PC-9 (cell line): ENCODE data around the gene BST2. TPM values are rescaled to one million over a fixed set of nuclear protein-coding genes. Genes with fewer than 3 reads are reported as not detected.

ENCODE experiments used
- BruUV-seq: library from RNA; stranded (reverse); fragments of 400-500 nt; replicated peaks from 2 replicates; lab custom pipeline; 2021; lab: Mats Ljungman, UMichigan
- CTCF ChIA-PET: fragments of 300-600 bp; sonication (Branson Sonifier 250); formaldehyde crosslinking; loops from one replicate; lab custom pipeline; 2022; ENCODE audit warnings: antibody characterized with exemption; lab: Charles Lee
- POLR2A ChIA-PET: fragments of 300-600 bp; sonication (Branson Sonifier 250); formaldehyde crosslinking; loops from one replicate; lab custom pipeline; 2022; ENCODE audit warnings: antibody characterized with exemption; ENCODE audit not compliant: unreplicated experiment; lab: Charles Lee
- DNase-seq, 2 experiments: peaks; one replicate each; pipeline versions ENCODE4 v3.0.0 to v3.0.0-alpha.2; 2015 to 2022; ENCODE audit warnings: mixed read lengths in 1 of 2
- H2AFZ ChIP-seq: fragments of 200-600 bp; sonication (generic); 2 replicates; pipeline ENCODE4 v1.8.1; 2017; ENCODE audit warnings: antibody characterized with exemption
- H3F3A ChIP-seq: fragments of 200-600 bp; sonication (generic); 2 replicates; pipeline ENCODE4 v1.8.1; 2017; ENCODE audit warnings: antibody characterized with exemption, mild to moderate bottlenecking, low read depth; ENCODE audit not compliant: insufficient read depth
- H3K27ac ChIP-seq: fragments of 200-600 bp; sonication (generic); 2 replicates; pipeline ENCODE4 v1.6.1; 2016; ENCODE audit warnings: mixed run types
- H3K27me3 ChIP-seq: fragments of 200-600 bp; sonication (generic); 2 replicates; pipeline ENCODE4 v1.6.1; 2016; ENCODE audit warnings: low read depth, mixed run types; ENCODE audit not compliant: insufficient read depth
- H3K36me3 ChIP-seq: fragments of 200-600 bp; sonication (generic); 2 replicates; pipeline ENCODE4 v1.6.1; 2016; ENCODE audit warnings: low read depth, mixed run types
- H3K4me1 ChIP-seq: fragments of 200-600 bp; sonication (generic); replicated peaks from 2 replicates; pipeline ENCODE4 v1.6.1; 2016; ENCODE audit warnings: mixed run types; ENCODE audit not compliant: insufficient read depth
- H3K4me2 ChIP-seq: fragments of 200-600 bp; sonication (generic); 2 replicates; pipeline ENCODE4 v1.6.1; 2017; ENCODE audit warnings: mixed run types
- H3K4me3 ChIP-seq: fragments of 200-600 bp; sonication (generic); 2 replicates; pipeline ENCODE4 v1.6.1; 2016; ENCODE audit warnings: mixed run types
- H3K79me2 ChIP-seq: fragments of 200-600 bp; sonication (generic); 2 replicates; pipeline ENCODE4 v1.6.1; 2017; ENCODE audit warnings: low read depth, mixed run types
- H3K9me2 ChIP-seq: fragments of 200-600 bp; sonication (generic); 2 replicates; pipeline ENCODE4 v1.8.1; 2017; ENCODE audit warnings: mild to moderate bottlenecking; ENCODE audit not compliant: insufficient read depth
- H3K9me3 ChIP-seq: fragments of 200-600 bp; sonication (generic); 2 replicates; pipeline ENCODE4 v1.8.1; 2016; ENCODE audit warnings: low read depth; ENCODE audit not compliant: insufficient read depth
- H4K20me1 ChIP-seq: fragments of 200-600 bp; sonication (generic); 2 replicates; pipeline ENCODE4 v1.8.1; 2017; ENCODE audit not compliant: insufficient read depth
- CTCF ChIP-seq: fragments of 200-600 bp; sonication (generic); conservative IDR thresholded peaks from 2 replicates; pipeline ENCODE4 v1.6.1; 2017; ENCODE audit warnings: mixed run types, antibody characterized with exemption, mild to moderate bottlenecking, moderate library complexity
- EZH2 ChIP-seq: fragments of 200-600 bp; sonication (generic); IDR thresholded peaks from 2 replicates; pipeline ENCODE4 v1.8.0; 2017; ENCODE audit warnings: antibody characterized with exemption, low read depth
- intact Hi-C: fragments of 100-400 bp; cut with micrococcal nuclease; formaldehyde crosslinking; loops from one replicate; pipeline ENCODE4 v1.10.0; 2022; ENCODE audit not compliant: unreplicated experiment
- total RNA-seq: library from RNA; stranded (reverse); gene quantifications from 2 replicates; pipeline ENCODE4 v1.2.3, GENCODE V29; 2021

BST2 gene
- total RNA-seq, 1 experiment from 2014 or later, result 2.7 TPM

GRCh38 chr19:17414097-17414496 is 8.7 kb upstream of the BST2 start:
- Histone ChIP-seq H3K79me2 (no peaks in the 10 kb centered on the region), H3K4me2 (no peak overlapping the region), H3K9me3 (no peaks in the 10 kb centered on the region), H3K27me3 (no peaks in the 10 kb centered on the region), H4K20me1 (no peaks in the 10 kb centered on the region), H3K4me3 (no peak overlapping the region), H3F3A (peaks cover 14% of the 10 kb centered on the region; the same call in 1 of the 2 replicates), H3K36me3 (no peaks in the 10 kb centered on the region), H2AFZ (no peak overlapping the region), H3K27ac (no peak overlapping the region), H3K4me1 (peaks cover 6% of the 10 kb centered on the region), H3K9me2 (no peaks in the 10 kb centered on the region)
- BruUV-seq, result no TSS peak
- ChIA-PET CTCF (no interaction called here), POLR2A (no interaction called here)
- no peak for DNase-seq
- intact Hi-C loops, result no loop called here
- no peak for TF ChIP-seq EZH2
- no peak for TF ChIP-seq CTCF

GRCh38 chr19:17411801-17412200 is 6.4 kb upstream of the BST2 start:
- no TSS peak for BruUV-seq
- Histone ChIP-seq H3K79me2 (no peaks in the 10 kb centered on the region), H2AFZ (no peak overlapping the region), H4K20me1 (no peaks in the 10 kb centered on the region), H3K27ac (no peak overlapping the region), H3K27me3 (no peaks in the 10 kb centered on the region), H3F3A (peaks cover 5% of the 10 kb centered on the region; the same call in 1 of the 2 replicates), H3K4me1 (no peaks in the 10 kb centered on the region; the same call in 1 of the 2 replicates), H3K9me3 (no peaks in the 10 kb centered on the region), H3K36me3 (no peaks in the 10 kb centered on the region), H3K9me2 (no peaks in the 10 kb centered on the region), H3K4me3 (no peak overlapping the region), H3K4me2 (no peak overlapping the region)
- no peak for DNase-seq
- ChIA-PET POLR2A (interaction anchor here (0.6 kb wide), 2 partner anchors 17 to 105 kb away, joined by 5 to 21 read pairs; no protein-coding TSS in a partner anchor), CTCF (interaction anchor here (0.7 kb wide), 1 partner anchor 749 kb away, joined by 4 read pairs; no protein-coding TSS in a partner anchor)
- TF ChIP-seq EZH2 (no peak), CTCF (no peak)
- intact Hi-C loops, result no loop called here

GRCh38 chr19:17409990-17410389 is 4.6 kb upstream of the BST2 start:
- Histone ChIP-seq H3K4me2 (no peak overlapping the region), H3K4me1 (no peaks in the 10 kb centered on the region; the same call in none of the 2 replicates), H2AFZ (no peak overlapping the region), H3K27me3 (no peaks in the 10 kb centered on the region), H4K20me1 (no peaks in the 10 kb centered on the region), H3K36me3 (no peaks in the 10 kb centered on the region), H3F3A (peaks cover 5% of the 10 kb centered on the region; the same call in 1 of the 2 replicates), H3K79me2 (no peaks in the 10 kb centered on the region), H3K9me2 (no peaks in the 10 kb centered on the region), H3K9me3 (no peaks in the 10 kb centered on the region), H3K27ac (no peak overlapping the region), H3K4me3 (no peak overlapping the region)
- no peak for DNase-seq
- CTCF ChIA-PET, result interaction anchor here (0.6 kb wide), 1 partner anchor 18 kb away, joined by 3 read pairs; no protein-coding TSS in a partner anchor
- intact Hi-C loops, result no loop called here
- POLR2A ChIA-PET, result no interaction called here
- BruUV-seq, result no TSS peak
- TF ChIP-seq CTCF, result no peak
- no peak for TF ChIP-seq EZH2
